CD8-positive, alpha-beta memory T cell (primary cell): ENCODE data around the gene IFITM5. TPM values are rescaled to one million over a fixed set of nuclear protein-coding genes. Genes with fewer than 3 reads are reported as not detected.
"Not testable (repeated sequence)": the region's sequence is repeated elsewhere in the genome, so short reads cannot be mapped to it uniquely, and the experiment has no call there.

Source experiments
- CTCF ChIA-PET: fragments of 350-600 bp; sonication (Branson Sonifier 250); formaldehyde crosslinking; loops from one replicate; lab custom pipeline; 2021; ENCODE audit warnings: antibody characterized with exemption; lab: Charles Lee
- POLR2A ChIA-PET: fragments of 350-600 bp; sonication (Branson Sonifier 250); formaldehyde crosslinking; loops from one replicate; lab custom pipeline; 2021; ENCODE audit warnings: antibody characterized with exemption; lab: Charles Lee
- DNase-seq, 5 donors: peaks; one replicate each; pipeline versions ENCODE4 v3.0.0 to v3.0.0-alpha.2; 2020 to 2022; ENCODE audit warnings: mixed read lengths in 1 of 5
- H3K27ac ChIP-seq: one replicate; pipeline ENCODE4 v1.7.0; 2013; ENCODE audit warnings: low read depth, mild to moderate bottlenecking, low read length, moderate library complexity
- H3K27me3 ChIP-seq: 2 replicates; pipeline ENCODE4 v1.7.0; 2013; ENCODE audit warnings: low read length, mild to moderate bottlenecking; ENCODE audit not compliant: insufficient read depth, poor library complexity, severe bottlenecking
- H3K36me3 ChIP-seq: 2 replicates; pipeline ENCODE4 v1.7.0; 2013; ENCODE audit warnings: mild to moderate bottlenecking, low read length, moderate library complexity; ENCODE audit not compliant: insufficient read depth
- H3K4me1 ChIP-seq: 2 replicates; pipeline ENCODE4 v1.7.0; 2013; ENCODE audit warnings: mild to moderate bottlenecking, low read length, moderate library complexity; ENCODE audit not compliant: insufficient read depth
- H3K4me3 ChIP-seq: 2 replicates; pipeline ENCODE4 v1.7.0; 2013; ENCODE audit warnings: mild to moderate bottlenecking, low read length
- H3K9me3 ChIP-seq: 2 replicates; pipeline ENCODE4 v1.7.0; 2013; ENCODE audit warnings: mild to moderate bottlenecking, low read length
- H3K27ac Mint-ChIP-seq, 8 donors: one replicate each; pipeline ENCODE4 v1.8.0; 2020 to 2021; ENCODE audit warnings: mixed read lengths in 8 of 8, mild to moderate bottlenecking in 6 of 8, inconsistent platforms in 3 of 8, moderate library complexity in 3 of 8
- H3K27me3 Mint-ChIP-seq, 2 donors: one replicate each; pipeline ENCODE4 v1.8.0; 2020 to 2021; ENCODE audit warnings: mixed read lengths in 2 of 2, mild to moderate bottlenecking in 1 of 2, moderate library complexity in 1 of 2
- H3K36me3 Mint-ChIP-seq, 3 donors: one replicate each; pipeline ENCODE4 v1.8.0; 2020 to 2021; ENCODE audit warnings: mixed read lengths in 3 of 3, inconsistent platforms in 1 of 3, mild to moderate bottlenecking in 1 of 3
- H3K4me1 Mint-ChIP-seq, 3 donors: one replicate each; pipeline ENCODE4 v1.8.0; 2020 to 2021; ENCODE audit warnings: mixed read lengths in 3 of 3, inconsistent platforms in 1 of 3, mild to moderate bottlenecking in 1 of 3
- H3K4me3 Mint-ChIP-seq, 7 donors: one replicate each; pipeline ENCODE4 v1.8.0; 2020 to 2021; ENCODE audit warnings: mixed read lengths in 7 of 7, mild to moderate bottlenecking in 6 of 7, moderate library complexity in 4 of 7, inconsistent platforms in 2 of 7
- H3K9me3 Mint-ChIP-seq, 5 donors: one replicate each; pipeline ENCODE4 v1.8.0; 2020 to 2022; ENCODE audit warnings: mixed read lengths in 5 of 5, mild to moderate bottlenecking in 3 of 5, moderate library complexity in 2 of 5, inconsistent platforms in 1 of 5
- polyA plus RNA-seq: library from polyadenylated mRNA; unstranded; fragments of 300-500 nt; fragmentation: Illumina TruSeq; gene quantifications from one replicate; pipeline ENCODE4 v1.2.3, GENCODE V29; 2021
- total RNA-seq, 2 experiments: library from RNA; stranded (reverse); gene quantifications; one replicate each; pipeline ENCODE4 v1.2.3, GENCODE V29; 2021

Gene IFITM5
- total and polyA plus RNA-seq, 3 experiments from 2014 or later = not detected

- H3K9me3 Mint-ChIP-seq, H3K27ac ChIP-seq, H3K9me3 ChIP-seq, H3K4me3 ChIP-seq, H3K36me3 ChIP-seq, H3K27ac Mint-ChIP-seq, H3K27me3 ChIP-seq, H3K27me3 Mint-ChIP-seq, DNase-seq: not testable (repeated sequence)
- peak overlapping the region in 4 of 7 donors; percentile 51 to 94 (median 88) for H3K4me3 Mint-ChIP-seq
- ChIA-PET POLR2A (interaction anchor here (1.1 to 1.7 kb wide), 5 partner anchors 9 to 96 kb away, joined by 3 to 4 read pairs (median 3); partner anchors contain the start of gene SIGIRR), CTCF (interaction anchor here (1.2 to 3.3 kb wide), 6 partner anchors 9 to 132 kb away, joined by 3 to 12 read pairs (median 8); partner anchors contain the start of gene PTDSS2)
- H3K4me1 Mint-ChIP-seq = peaks cover 33 to 45% (median 38%) of the 10 kb centered on the region in 3 donors
- peaks cover 7 to 25% (median 13%) of the 10 kb centered on the region in 3 donors for H3K36me3 Mint-ChIP-seq
- peaks cover 18% of the 10 kb centered on the region for H3K4me1 ChIP-seq
Observed at GRCh38 chr11:318405-319120, 19.2 kb upstream of the IFITM5 start.

- CTCF ChIA-PET = interaction anchor here (0.6 to 3.5 kb wide), 23 partner anchors 8 to 133 kb away, joined by 3 to 34 read pairs (median 5); partner anchors contain the start of genes IFITM2, IFITM5 and PTDSS2
- H3K27ac ChIP-seq = peak overlapping the region; percentile 17
- Mint-ChIP-seq H3K27ac (peak overlapping the region; percentile 90 to 100 (median 98)), H3K4me3 (peak overlapping the region; percentile 85 to 99 (median 91)), H3K4me1 (peaks cover 40 to 52% (median 45%) of the 10 kb centered on the region in 3 donors), H3K36me3 (peaks cover 7 to 25% (median 13%) of the 10 kb centered on the region in 3 donors)
- H3K4me3 ChIP-seq = peak overlapping the region; percentile 98
- not testable (repeated sequence) for H3K36me3 ChIP-seq, H3K27me3 Mint-ChIP-seq, DNase-seq, H3K27me3 ChIP-seq, H3K9me3 ChIP-seq, H3K9me3 Mint-ChIP-seq
- peaks cover 26% of the 10 kb centered on the region for H3K4me1 ChIP-seq
- POLR2A ChIA-PET = interaction anchor here (0.6 to 2.0 kb wide), 11 partner anchors 9 to 111 kb away, joined by 3 to 8 read pairs (median 4); partner anchors contain the start of genes BET1L, PGGHG, RIC8A and SIGIRR
Observed at GRCh38 chr11:317668-318404, 18.5 kb upstream of the IFITM5 start.

GRCh38 chr11:316891-317301 lies 17.6 kb upstream of the IFITM5 start:
- Mint-ChIP-seq H3K27me3 (peaks cover 0 to 6% of the 10 kb centered on the region in 2 donors), H3K9me3 (peaks cover 0 to 2% (median 0%) of the 10 kb centered on the region in 5 donors), H3K4me1 (peaks cover 48 to 62% (median 55%) of the 10 kb centered on the region in 3 donors), H3K27ac (peak overlapping the region; percentile 90 to 100 (median 98)), H3K4me3 (peak overlapping the region; percentile 85 to 99 (median 91)), H3K36me3 (peaks cover 7 to 26% (median 13%) of the 10 kb centered on the region in 3 donors)
- Histone ChIP-seq H3K4me3 (peak overlapping the region; percentile 98), H3K36me3 (peaks cover 8% of the 10 kb centered on the region), H3K27ac (peak overlapping the region; percentile 88), H3K27me3 (no peaks in the 10 kb centered on the region), H3K4me1 (peaks cover 35% of the 10 kb centered on the region), H3K9me3 (no peaks in the 10 kb centered on the region)
- DNase-seq = peak in 2 of 5 donors; percentile 49 to 55
- POLR2A ChIA-PET = interaction anchor here (0.6 to 2.0 kb wide), 14 partner anchors 8 to 112 kb away, joined by 3 to 8 read pairs (median 4); partner anchors contain the start of genes BET1L, PGGHG, RIC8A and SIGIRR
- CTCF ChIA-PET = interaction anchor here (0.6 to 3.5 kb wide), 26 partner anchors 8 to 133 kb away, joined by 3 to 34 read pairs (median 5); partner anchors contain the start of genes BET1L, IFITM2, IFITM5 and PTDSS2

DNA sequence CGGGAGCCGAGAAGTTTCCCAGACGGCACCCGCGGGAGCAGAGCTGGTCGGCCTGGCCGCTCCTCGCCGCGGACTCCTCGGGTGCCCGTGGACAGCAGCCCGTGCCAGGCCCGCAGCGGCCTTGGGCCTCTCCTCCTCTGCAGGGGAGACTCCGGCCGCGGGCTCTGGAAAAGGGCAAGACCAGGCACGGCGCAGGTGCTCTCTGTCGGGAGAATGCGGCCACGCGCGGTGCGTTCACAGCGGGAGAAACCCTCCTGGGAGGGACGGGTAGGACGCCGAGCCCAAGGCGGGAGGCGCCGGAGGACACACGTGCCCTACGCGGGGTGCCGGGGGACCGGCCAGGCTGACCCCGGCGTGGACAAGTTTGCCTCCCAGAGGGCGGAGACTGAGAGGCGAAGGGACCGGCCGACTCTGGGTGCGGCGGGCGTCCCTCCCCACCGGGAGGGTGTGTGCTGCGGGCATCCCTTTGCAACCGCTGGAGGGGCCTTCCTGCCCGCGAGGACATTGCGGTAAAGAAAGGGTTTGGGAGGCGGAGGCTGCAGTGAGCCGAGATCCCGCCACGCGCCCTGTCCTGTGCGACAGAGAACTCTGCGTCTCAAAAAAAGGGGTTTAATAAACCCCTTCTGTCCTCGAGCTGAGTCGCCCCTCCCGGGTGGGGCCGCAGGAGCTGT lies 16.8 kb upstream of the IFITM5 start:
- H3K36me3 Mint-ChIP-seq = peaks cover 7 to 27% (median 13%) of the 10 kb centered on the region in 3 donors

DNA sequence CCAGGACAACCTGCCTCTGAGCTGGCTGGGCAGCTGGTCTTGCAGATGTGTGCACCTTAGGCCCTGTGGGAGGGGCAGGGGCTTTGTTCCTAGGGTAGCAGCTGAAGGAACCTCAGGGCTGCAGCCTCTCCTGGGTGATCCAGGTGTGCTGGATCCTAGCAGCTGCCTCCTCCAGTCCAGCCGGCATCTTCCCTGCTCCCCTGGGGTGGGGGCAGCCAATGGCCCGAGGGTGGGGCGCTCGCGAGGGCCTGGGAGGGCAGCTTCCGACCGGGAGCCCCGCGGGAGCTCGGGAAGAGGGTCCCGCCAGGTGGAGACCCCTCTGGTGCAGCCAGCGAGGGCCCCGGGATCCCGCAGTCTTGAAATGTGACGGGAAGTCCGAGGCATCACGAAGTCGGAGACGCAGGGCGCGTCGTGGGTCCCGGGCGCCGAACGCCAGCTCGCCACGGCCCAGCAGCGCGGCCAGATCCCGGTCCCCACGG lies 16.2 kb upstream of the IFITM5 start:
- peaks cover 0 to 2% (median 0%) of the 10 kb centered on the region in 5 donors for H3K9me3 Mint-ChIP-seq

More for the DNA sequence above, 16.8 kb upstream of the IFITM5 start:
- Histone ChIP-seq H3K27me3 (no peaks in the 10 kb centered on the region), H3K9me3 (no peaks in the 10 kb centered on the region), H3K4me1 (peaks cover 37% of the 10 kb centered on the region), H3K4me3 (peak overlapping the region; percentile 98), H3K27ac (peak overlapping the region; percentile 88), H3K36me3 (peaks cover 8% of the 10 kb centered on the region)
- peak overlapping the region; percentile 85 to 99 (median 91) for H3K4me3 Mint-ChIP-seq
- peaks cover 0 to 6% of the 10 kb centered on the region in 2 donors for H3K27me3 Mint-ChIP-seq
- ChIA-PET POLR2A (interaction anchor here (0.6 to 2.0 kb wide), 12 partner anchors 10 to 111 kb away, joined by 3 to 8 read pairs (median 5); partner anchors contain the start of genes BET1L, RIC8A and SIGIRR), CTCF (interaction anchor here (0.6 to 3.5 kb wide), 28 partner anchors 8 to 203 kb away, joined by 3 to 34 read pairs (median 4); partner anchors contain the start of genes IFITM2, IFITM5 and PTDSS2)
- H3K4me1 Mint-ChIP-seq = peaks cover 49 to 65% (median 58%) of the 10 kb centered on the region in 3 donors
- peaks cover 0 to 2% (median 0%) of the 10 kb centered on the region in 5 donors for H3K9me3 Mint-ChIP-seq
- peak in 2 of 5 donors; percentile 35 to 54 for DNase-seq
- H3K27ac Mint-ChIP-seq = peak overlapping the region; percentile 90 to 100 (median 98)

GRCh38 chr11:315051-315481 lies 15.7 kb upstream of the IFITM5 start:
- Mint-ChIP-seq H3K9me3 (peaks cover 0 to 2% (median 0%) of the 10 kb centered on the region in 5 donors), H3K27me3 (peaks cover 0 to 6% of the 10 kb centered on the region in 2 donors), H3K4me3 (peak overlapping the region; percentile 95 to 98 (median 96)), H3K36me3 (peaks cover 7 to 27% (median 13%) of the 10 kb centered on the region in 3 donors), H3K27ac (peak overlapping the region; percentile 94 to 100 (median 97)), H3K4me1 (peaks cover 45 to 55% (median 48%) of the 10 kb centered on the region in 3 donors)
- CTCF ChIA-PET = interaction anchor here (1.0 to 3.5 kb wide), 13 partner anchors 9 to 204 kb away, joined by 3 to 34 read pairs (median 4); partner anchors contain the start of gene IFITM2
- Histone ChIP-seq H3K36me3 (peaks cover 8% of the 10 kb centered on the region), H3K4me1 (peaks cover 37% of the 10 kb centered on the region), H3K4me3 (peak overlapping the region; percentile 98), H3K9me3 (no peaks in the 10 kb centered on the region), H3K27ac (peak overlapping the region; percentile 88), H3K27me3 (no peaks in the 10 kb centered on the region)
- POLR2A ChIA-PET = interaction anchor here (0.8 to 1.7 kb wide), 5 partner anchors 10 to 108 kb away, joined by 3 to 6 read pairs (median 5); partner anchors contain the start of genes BET1L and RIC8A
- DNase-seq = no peak

More for the DNA sequence above, 16.2 kb upstream of the IFITM5 start:
- CTCF ChIA-PET = interaction anchor here (0.7 to 3.5 kb wide), 15 partner anchors 9 to 203 kb away, joined by 3 to 34 read pairs (median 4); partner anchors contain the start of gene IFITM2
- Mint-ChIP-seq H3K36me3 (peaks cover 7 to 27% (median 13%) of the 10 kb centered on the region in 3 donors), H3K4me1 (peaks cover 49 to 60% (median 52%) of the 10 kb centered on the region in 3 donors), H3K27me3 (peaks cover 0 to 6% of the 10 kb centered on the region in 2 donors), H3K4me3 (peak overlapping the region; percentile 95 to 98 (median 96)), H3K27ac (peak overlapping the region; percentile 94 to 100 (median 97))
- H3K27ac ChIP-seq = peak overlapping the region; percentile 88
- H3K27me3 ChIP-seq = no peaks in the 10 kb centered on the region
- peak overlapping the region; percentile 98 for H3K4me3 ChIP-seq
- H3K36me3 ChIP-seq = peaks cover 8% of the 10 kb centered on the region
- no peak for DNase-seq
- H3K9me3 ChIP-seq = no peaks in the 10 kb centered on the region
- POLR2A ChIA-PET = interaction anchor here (0.7 to 2.0 kb wide), 7 partner anchors 9 to 108 kb away, joined by 3 to 7 read pairs (median 5); partner anchors contain the start of genes BET1L and RIC8A
- peaks cover 37% of the 10 kb centered on the region for H3K4me1 ChIP-seq
